ENCODE measurements around the gene MRPS18B.
"Not testable (repeated sequence)": the region's sequence is repeated elsewhere in the genome, so short reads cannot be mapped to it uniquely, and the experiment has no call there.

The MRPS18B gene

DNA sequence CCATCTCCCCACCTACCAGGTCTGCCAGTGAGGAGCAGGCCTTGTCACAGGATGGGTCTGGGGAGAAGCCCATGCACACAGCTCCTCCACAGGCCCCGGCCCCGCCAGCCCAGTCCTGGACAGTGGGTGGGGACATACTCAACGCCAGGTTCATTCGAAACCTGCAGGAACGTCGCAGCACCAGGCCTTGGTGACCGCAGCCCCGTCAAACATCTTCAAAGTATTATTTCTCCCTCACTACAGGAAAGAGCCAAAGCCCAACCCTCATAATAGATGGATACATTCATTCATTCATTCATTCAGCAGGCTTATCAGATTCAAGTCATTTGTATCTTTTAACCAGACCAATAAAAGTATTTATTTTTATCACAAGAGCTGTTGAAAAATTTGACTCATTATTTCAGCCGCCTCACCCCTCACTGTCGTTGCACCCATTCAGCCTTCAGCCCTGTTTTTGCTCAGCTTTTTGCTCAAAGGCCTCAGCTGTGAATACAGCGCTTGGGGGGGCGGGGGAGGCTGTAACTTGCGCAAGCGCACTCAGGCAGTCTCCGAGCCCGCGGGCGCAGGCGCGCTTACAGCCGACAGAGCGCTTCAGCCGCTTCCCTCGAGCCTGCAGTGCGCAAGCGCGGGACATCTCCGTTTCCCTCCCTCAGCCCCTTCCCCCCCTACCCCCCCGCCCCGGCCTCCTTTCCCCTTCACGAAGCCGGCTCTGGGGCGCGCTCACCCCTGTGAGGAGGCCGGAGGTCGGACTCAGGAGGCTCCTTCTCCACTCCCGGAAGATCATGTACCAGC is 29.0 kb downstream of the MRPS18B start, which contains the start of gene C6orf136:
Gene C6orf136 (plus strand): TSS at position 684 of the 792 bp plus-strand sequence. CDS start 99 bp downstream, at position 783.
- FAIRE-seq (peak; percentile 90), DNase-seq (ENCODE audit: insufficient read length) (peak; percentile 91)
- TF ChIP-seq POLR2AphosphoS5 (IDR thresholded peaks at IDR 0.05; ENCODE audit: low read depth, low read length) (no peak), POLR2A (IDR thresholded peaks at IDR 0.05; ENCODE audit: low read depth, low read length) (no peak), TAF1 (IDR thresholded peaks at IDR 0.05; ENCODE audit: borderline replicate concordance, low read depth, low read length) (no peak)

DNA sequence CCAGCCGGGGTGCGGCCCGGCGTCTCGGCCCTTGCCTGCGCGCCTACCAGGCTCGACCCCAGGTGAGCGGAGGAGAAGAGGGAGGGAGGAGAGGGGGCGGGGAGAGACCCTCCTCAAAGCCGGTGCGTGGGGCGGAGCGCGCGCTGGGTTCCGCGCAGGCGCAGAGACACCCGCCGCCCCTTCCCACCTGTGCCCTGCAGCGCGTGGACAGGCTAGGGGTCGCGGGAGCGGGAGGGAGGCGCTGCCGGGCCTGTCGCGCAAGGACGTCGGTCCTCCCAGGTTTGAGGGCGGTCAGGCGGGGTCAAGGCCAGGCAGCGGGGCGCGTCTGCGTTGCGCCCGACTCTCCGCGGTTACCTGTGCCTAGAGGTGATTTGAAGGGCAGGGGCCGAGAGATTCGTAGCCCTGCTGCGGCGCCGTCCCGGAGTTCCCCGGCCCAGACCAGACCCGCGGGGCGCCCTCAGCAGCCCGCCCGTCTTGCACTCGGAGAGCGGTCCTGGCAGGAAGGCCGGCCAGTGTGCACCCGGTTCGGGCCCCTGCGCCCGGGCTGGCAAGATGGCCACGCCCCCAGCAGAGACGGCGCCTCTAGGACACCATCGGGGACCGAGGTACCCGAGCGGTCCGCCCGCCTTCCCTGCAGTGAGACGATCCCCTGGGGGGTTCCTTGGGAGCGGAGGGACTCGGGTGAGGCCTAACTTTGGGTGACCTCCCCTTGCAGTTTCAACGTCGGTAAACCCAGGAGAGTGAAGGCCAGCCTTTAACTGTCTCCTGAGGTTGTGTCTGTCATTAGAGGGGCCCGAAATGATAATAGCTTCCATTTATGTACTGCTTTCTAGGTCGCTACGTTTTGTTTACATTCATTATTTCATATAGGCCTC is 29.8 kb downstream of the MRPS18B start:
- FAIRE-seq = peak; percentile 68
- peak; percentile 88 for DNase-seq (ENCODE audit: insufficient read length)

DNA sequence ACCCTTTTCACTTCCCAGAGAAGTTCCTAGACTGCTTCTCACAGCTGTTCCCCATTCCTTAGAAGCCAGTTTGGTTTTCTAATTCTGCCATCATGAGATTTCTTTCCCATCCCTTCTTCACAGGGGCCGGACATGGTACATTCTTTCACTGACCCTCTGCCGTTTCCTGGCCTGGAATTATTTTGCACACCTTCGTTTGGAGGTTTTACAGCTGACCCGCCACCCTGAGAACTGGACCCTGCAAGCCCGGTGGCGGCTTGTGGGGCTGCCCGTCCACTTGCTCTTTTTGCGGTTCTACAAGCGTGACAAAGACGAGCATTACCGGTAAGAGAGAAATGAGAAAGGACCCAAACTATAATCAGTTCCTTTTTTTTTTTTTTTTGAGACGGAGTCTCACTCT is 33.5 kb downstream of the MRPS18B start:
- no peak for DNase-seq (ENCODE audit: insufficient read length)
- FAIRE-seq = no peak
- TF ChIP-seq POLR2A (IDR thresholded peaks at IDR 0.05; ENCODE audit: low read depth, low read length) (no peak), POLR2AphosphoS5 (IDR thresholded peaks at IDR 0.05; ENCODE audit: low read depth, low read length) (no peak), TAF1 (IDR thresholded peaks at IDR 0.05; ENCODE audit: borderline replicate concordance, low read depth, low read length) (no peak)

More for the DNA sequence above, 29.8 kb downstream of the MRPS18B start:
- TF ChIP-seq POLR2AphosphoS5 (IDR thresholded peaks at IDR 0.05; ENCODE audit: low read depth, low read length) = 0 out of 2 replicates have a peak, but pooled peaks have one; percentile 34
- peak; percentile 72 for TF ChIP-seq POLR2A (IDR thresholded peaks at IDR 0.05; ENCODE audit: low read depth, low read length)
- peak; percentile 50; the same call in 1 of the 2 replicates for TF ChIP-seq TAF1 (IDR thresholded peaks at IDR 0.05; ENCODE audit: borderline replicate concordance, low read depth, low read length)

DNA sequence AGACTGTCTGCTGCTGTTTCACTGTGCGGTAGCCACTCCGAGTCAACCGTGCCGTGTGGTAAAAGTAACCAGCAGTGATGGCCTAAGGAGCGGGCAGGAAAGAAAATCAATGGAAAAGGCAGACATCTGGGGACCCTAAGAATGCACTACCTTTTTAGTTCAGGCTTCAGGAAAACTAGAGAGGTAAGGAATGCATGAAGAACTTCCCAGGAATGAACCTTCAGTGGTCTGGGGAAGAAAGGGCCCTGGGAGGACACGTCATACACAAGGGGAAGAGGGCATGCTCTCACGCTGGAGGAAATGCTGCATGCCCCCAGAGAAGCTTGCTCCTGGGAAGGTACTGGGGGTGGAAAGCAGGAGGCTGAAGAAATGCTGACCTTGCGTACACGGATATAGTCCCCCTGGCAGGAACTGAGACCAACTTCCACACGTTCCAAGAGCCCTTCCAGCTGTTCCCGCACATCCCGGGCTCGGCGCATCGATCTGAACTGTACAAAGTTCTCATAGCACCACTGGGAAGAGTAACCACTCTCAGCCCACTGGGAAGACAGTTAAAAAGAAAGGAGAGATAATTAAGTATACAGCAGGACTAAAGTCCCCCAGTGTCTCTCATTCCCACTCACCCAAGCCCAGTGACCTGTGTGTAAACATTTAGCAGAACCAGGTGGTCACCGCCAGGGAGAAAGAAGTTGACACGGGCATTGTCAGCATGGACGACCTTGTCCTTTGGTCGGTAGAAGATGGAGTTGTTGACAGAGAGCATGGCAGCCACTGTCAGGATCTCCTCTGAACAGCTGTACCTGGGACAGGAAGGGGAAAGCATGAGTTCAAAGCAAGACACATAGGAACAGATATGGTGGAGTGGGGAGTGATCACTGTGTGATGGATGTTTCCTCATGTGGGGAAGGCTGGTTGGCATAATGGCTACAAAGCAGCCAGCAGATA is 37.4 kb downstream of the MRPS18B start:
- no peak for TF ChIP-seq POLR2A (IDR thresholded peaks at IDR 0.05; ENCODE audit: low read depth, low read length)
- no peak for TF ChIP-seq TAF1 (IDR thresholded peaks at IDR 0.05; ENCODE audit: borderline replicate concordance, low read depth, low read length)
- TF ChIP-seq POLR2AphosphoS5 (IDR thresholded peaks at IDR 0.05; ENCODE audit: low read depth, low read length) = no peak
- FAIRE-seq (no peak), DNase-seq (ENCODE audit: insufficient read length) (no peak)

DNA sequence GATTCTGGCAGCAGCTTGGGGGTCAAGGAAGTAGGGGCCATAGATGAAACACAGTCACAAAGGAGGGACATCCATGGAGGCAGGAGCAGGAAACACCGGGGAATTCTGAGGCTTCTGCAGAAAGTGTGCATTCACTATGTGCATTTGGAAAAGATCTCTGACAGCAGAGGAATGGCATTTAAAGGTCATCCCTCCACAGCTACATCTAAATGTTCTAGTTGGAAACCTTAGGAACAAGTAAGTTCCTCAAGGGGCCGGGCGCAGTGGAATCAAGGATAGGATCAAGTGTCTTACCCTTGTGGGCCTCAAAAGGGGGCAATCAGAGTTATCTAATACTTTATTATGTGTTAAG is 38.1 kb downstream of the MRPS18B start:
- no peak for TF ChIP-seq POLR2A (IDR thresholded peaks at IDR 0.05; ENCODE audit: low read depth, low read length)
- no peak for TF ChIP-seq TAF1 (IDR thresholded peaks at IDR 0.05; ENCODE audit: borderline replicate concordance, low read depth, low read length)
- TF ChIP-seq POLR2AphosphoS5 (IDR thresholded peaks at IDR 0.05; ENCODE audit: low read depth, low read length) = no peak
- DNase-seq (ENCODE audit: insufficient read length) (no peak), FAIRE-seq (no peak)

DNA sequence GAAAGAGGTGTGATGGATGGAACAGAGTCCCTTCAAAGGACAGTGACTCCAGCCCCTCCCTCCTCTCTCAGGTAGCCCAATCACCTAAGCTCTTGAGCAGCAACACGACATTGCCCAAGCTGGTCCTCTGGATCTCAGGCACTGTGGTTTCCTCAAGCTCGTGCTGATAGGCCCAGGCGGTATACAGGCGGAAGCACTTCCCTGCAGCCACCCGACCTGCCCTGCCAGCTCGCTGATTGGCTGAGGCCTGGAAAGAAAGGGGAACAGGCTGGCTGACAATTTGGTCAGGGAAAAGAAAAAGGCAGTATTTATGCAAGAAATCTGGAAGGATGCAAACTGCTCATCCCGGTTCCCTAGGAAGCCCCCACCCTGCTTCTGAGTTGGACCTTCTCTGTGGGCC is 38.9 kb downstream of the MRPS18B start:
- FAIRE-seq (no peak), DNase-seq (ENCODE audit: insufficient read length) (no peak)
- TF ChIP-seq TAF1 (IDR thresholded peaks at IDR 0.05; ENCODE audit: borderline replicate concordance, low read depth, low read length) (no peak), POLR2AphosphoS5 (IDR thresholded peaks at IDR 0.05; ENCODE audit: low read depth, low read length) (no peak), POLR2A (IDR thresholded peaks at IDR 0.05; ENCODE audit: low read depth, low read length) (no peak)

DNA sequence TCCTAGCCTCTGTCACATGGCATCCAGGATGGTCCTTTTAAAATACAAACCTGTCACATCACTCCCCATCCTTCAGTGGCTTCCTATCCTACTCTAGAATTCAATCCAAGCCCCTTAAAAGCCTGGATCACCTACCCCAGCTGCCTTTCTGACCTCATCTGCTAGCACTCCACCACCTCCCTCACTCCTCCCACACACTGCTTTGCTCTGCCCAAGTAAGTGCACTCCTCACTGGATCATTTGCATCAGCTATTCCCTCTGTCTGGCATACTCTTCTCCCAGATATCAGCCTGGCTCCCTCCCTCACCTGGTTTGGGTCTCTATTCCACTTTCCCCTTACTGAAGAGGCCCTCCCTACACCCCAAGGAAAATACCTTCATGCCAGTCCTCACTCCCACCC is 39.8 kb downstream of the MRPS18B start:
- DNase-seq (ENCODE audit: insufficient read length) = no peak
- FAIRE-seq = no peak
- TF ChIP-seq POLR2A (IDR thresholded peaks at IDR 0.05; ENCODE audit: low read depth, low read length) (no peak), POLR2AphosphoS5 (IDR thresholded peaks at IDR 0.05; ENCODE audit: low read depth, low read length) (no peak), TAF1 (IDR thresholded peaks at IDR 0.05; ENCODE audit: borderline replicate concordance, low read depth, low read length) (no peak)

DNA sequence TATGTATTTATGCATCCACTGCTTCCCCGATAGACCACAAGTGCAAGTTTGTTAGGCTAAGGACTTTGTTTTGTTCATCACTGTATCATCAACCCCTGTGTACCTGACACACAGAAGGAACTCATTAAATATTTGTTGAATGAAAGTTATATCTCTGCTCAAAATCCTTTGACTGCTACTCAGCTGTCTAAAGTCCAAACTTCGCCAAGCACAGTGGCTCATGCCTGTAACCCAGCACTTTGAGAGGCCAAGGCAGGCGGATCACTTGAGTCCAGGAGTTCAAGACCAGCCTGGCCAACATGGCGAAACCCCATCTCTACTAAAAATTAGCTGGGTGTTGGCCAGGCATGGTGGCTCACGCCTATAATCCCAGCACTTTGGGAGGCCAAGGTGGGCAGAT is 40.3 kb downstream of the MRPS18B start:
- FAIRE-seq; DNase-seq (ENCODE audit: insufficient read length): not testable (repeated sequence)

DNA sequence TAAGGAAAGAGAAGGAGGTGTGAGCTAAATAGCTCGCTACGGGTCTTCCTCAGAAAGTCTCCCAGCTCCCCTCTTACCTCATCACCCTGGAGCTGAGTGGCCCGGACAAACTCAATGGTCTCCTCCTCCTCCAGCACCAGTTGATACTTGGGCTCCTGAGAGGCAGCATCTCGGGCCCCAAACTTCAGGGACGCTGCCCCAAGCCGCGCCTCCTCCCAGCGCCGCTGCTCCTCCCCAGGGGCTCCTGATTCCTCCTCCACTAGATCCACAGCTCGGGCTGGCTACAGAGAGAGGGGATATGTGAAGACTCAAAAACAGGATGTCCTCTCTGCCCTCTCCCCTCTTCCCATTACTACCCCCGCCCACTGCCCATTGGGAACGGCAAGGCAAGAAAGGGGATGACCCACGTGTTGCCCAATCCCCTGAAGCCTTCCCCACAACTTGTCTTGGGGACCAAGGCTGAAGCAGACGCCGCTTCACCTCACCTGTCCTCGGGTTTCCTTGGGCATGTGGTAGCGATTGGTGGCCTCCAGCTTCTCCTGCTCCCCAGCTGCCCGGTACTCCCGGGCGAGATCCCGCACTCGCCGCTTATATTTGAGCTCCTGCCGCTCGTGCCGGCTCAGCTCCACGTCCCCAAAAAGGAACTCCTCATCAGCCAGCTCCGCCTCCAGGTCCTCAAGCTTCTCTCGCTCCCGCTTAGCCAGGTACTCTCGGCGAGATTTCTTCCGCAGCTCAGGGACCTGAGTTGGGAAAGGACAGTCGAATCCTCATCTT is 47.5 kb downstream of the MRPS18B start:
- no peak for TF ChIP-seq TAF1 (IDR thresholded peaks at IDR 0.05; ENCODE audit: borderline replicate concordance, low read depth, low read length)
- TF ChIP-seq POLR2AphosphoS5 (IDR thresholded peaks at IDR 0.05; ENCODE audit: low read depth, low read length) = no peak
- no peak for TF ChIP-seq POLR2A (IDR thresholded peaks at IDR 0.05; ENCODE audit: low read depth, low read length)
- FAIRE-seq (no peak), DNase-seq (ENCODE audit: insufficient read length) (no peak)

DNA sequence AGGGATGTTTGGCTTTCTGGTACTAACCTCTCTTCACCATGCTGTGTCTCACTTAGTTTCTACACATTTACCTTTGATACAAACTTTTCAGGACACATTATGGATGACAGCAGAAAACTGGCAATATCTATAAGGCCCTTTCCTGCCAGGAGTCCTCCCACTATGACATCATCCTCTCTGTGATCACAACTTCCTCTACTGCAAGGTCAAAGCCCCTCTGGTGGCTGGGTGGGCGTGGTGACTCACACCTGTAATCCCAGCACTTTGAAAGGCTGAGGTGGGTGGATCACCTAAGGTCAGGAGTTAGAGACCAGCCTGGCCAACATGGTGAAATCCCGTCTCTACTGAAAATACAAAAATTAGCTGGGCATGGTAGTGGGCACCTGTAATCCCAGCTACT is 48.7 kb downstream of the MRPS18B start:
- not testable (repeated sequence) for DNase-seq (ENCODE audit: insufficient read length); FAIRE-seq
